Measurements from ENCODE around the gene LRRC28. TPM values are rescaled to one million over a fixed set of nuclear protein-coding genes. Genes with fewer than 3 reads are reported as not detected.

LRRC28 gene
- total and polyA plus RNA-seq, 2 of the 4 experiments (the other 2 are of a cell fraction): 12.7 to 21.1 TPM

GRCh38 chr15:99343208-99343607 lies 91.9 kb downstream of the LRRC28 start:
- intact Hi-C loops (cut with micrococcal nuclease): no loop called here
- Histone ChIP-seq H4K20me1 (ENCODE audit: insufficient read depth, low read length) (no peaks in the 10 kb centered on the region), H3K9me3 (ENCODE audit: control insufficient read depth, insufficient read depth, low read length) (no peaks in the 10 kb centered on the region), H4K91ac (ENCODE audit: insufficient read depth, low read depth, low read length) (no peak overlapping the region), H4K5ac (ENCODE audit: low read depth, low read length) (no peak overlapping the region), H3K9me1 (ENCODE audit: insufficient read depth, low read length) (peaks cover 8% of the 10 kb centered on the region; the same call in 1 of the 2 replicates), H3K27ac (ENCODE audit: insufficient read depth, low read length) (no peak overlapping the region), H3K4ac (ENCODE audit: low read depth, low read length) (no peak overlapping the region), H3K36me3 (ENCODE audit: control insufficient read depth, insufficient read depth, low read length) (no peaks in the 10 kb centered on the region), H2AK5ac (ENCODE audit: low read depth, low read length) (peak overlapping the region; percentile 16; the same call in 1 of the 2 replicates), H3K4me3 (ENCODE audit: insufficient read depth, low read depth, low read length) (no peak overlapping the region), H2BK120ac (ENCODE audit: low read depth, low read length) (no peak overlapping the region), H3K27me3 (ENCODE audit: control insufficient read depth, insufficient read depth, low read length) (no peaks in the 10 kb centered on the region), H3K14ac (replicated peaks; ENCODE audit: low read depth, low read length) (no peak overlapping the region), H2BK15ac (ENCODE audit: low read depth, low read length) (peak overlapping the region; percentile 80; the same call in 2 of the 3 replicates), H2BK5ac (ENCODE audit: low read depth, low read length, poor library complexity, severe bottlenecking) (no peak overlapping the region), H3K23ac (ENCODE audit: low read depth, low read length) (no peak overlapping the region), H2AFZ (replicated peaks; ENCODE audit: low read length, poor library complexity) (no peak overlapping the region), H3K4me2 (ENCODE audit: low read depth, low read length) (no peak overlapping the region), H3K79me1 (ENCODE audit: low read depth in 1 of 2, low read length in 2 of 2) (peaks cover 0 to 3% of the 10 kb centered on the region in 2 experiments; a peak in 1 of 4 replicates), H3K4me1 (ENCODE audit: control insufficient read depth, insufficient read depth, low read length) (peaks cover 14% of the 10 kb centered on the region), H2BK20ac (ENCODE audit: low read depth, low read length) (no peak overlapping the region; the same call in 1 of the 2 replicates), H3K18ac (ENCODE audit: low read depth, low read length) (no peak overlapping the region), H2AK9ac (replicated peaks; ENCODE audit: low read depth, low read length, poor library complexity) (no peak overlapping the region), H3K56ac (ENCODE audit: extremely low read depth, insufficient read depth, low read length) (no peak overlapping the region), H4K8ac (ENCODE audit: low read depth in 2 of 2, low read length in 2 of 2) (no peak overlapping the region), H3K9ac (ENCODE audit: low read depth, low read length) (no peak overlapping the region)
- CTCF ChIA-PET: interaction anchor here (0.9 kb wide), 1 partner anchor 12 kb away, joined by 3 read pairs; no protein-coding TSS in a partner anchor
- dilution Hi-C loops (cut with HindIII; ENCODE audit: low sequenced_read_pairs, unreplicated experiment): no loop called here
- DNase-seq: no peak
- TF ChIP-seq RAD21 (IDR thresholded peaks at IDR 0.05; ENCODE audit: low read length) (no peak), MAZ (IDR thresholded peaks at IDR 0.05; ENCODE audit: borderline replicate concordance, low read depth, low read length) (no peak), SMC3 (IDR thresholded peaks at IDR 0.05; ENCODE audit: low read depth, low read length) (no peak), USF2 (IDR thresholded peaks at IDR 0.05; ENCODE audit: low read depth, low read length) (no peak), POLR2A (IDR thresholded peaks at IDR 0.05; ENCODE audit: low read depth, low read length) (no peak), MAFK (IDR thresholded peaks at IDR 0.05; ENCODE audit: low read depth, low read length) (no peak), CEBPB (IDR thresholded peaks at IDR 0.05; ENCODE audit: low read depth, low read length) (no peak), BHLHE40 (IDR thresholded peaks at IDR 0.05; ENCODE audit: low read depth, low read length) (no peak), NFE2L2 (IDR thresholded peaks at IDR 0.05; ENCODE audit: low read depth, low read length) (no peak)
- TF ChIP-seq, protein P1, sequence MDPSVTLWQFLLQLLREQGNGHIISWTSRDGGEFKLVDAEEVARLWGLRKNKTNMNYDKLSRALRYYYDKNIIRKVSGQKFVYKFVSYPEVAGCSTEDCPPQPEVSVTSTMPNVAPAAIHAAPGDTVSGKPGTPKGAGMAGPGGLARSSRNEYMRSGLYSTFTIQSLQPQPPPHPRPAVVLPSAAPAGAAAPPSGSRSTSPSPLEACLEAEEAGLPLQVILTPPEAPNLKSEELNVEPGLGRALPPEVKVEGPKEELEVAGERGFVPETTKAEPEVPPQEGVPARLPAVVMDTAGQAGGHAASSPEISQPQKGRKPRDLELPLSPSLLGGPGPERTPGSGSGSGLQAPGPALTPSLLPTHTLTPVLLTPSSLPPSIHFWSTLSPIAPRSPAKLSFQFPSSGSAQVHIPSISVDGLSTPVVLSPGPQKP (IDR thresholded peaks at IDR 0.05; ENCODE audit: borderline replicate concordance, low read depth, low read length): no peak
- no peak for ATAC-seq (ENCODE audit: low read depth)
- BruUV-seq (replicated peaks): no TSS peak
- POLR2A ChIA-PET (ENCODE audit: unreplicated experiment): no interaction called here
- in situ Hi-C loops (cut with MboI; ENCODE audit: low sequenced_read_pairs): no loop called here
